HL-60 (cell line): ENCODE data around the gene P3H2.

Experiments used
- DNase-seq, 2 experiments: peaks; one replicate each; pipeline ENCODE4 v3.0.0-alpha.2; 2010 to 2020; ENCODE audit warnings: low read depth in 1 of 2, low spot score in 1 of 2
- H3K27ac ChIP-seq: fragments of 250-450 bp; sonication (Bioruptor Pico); replicated peaks from 2 replicates; pipeline ENCODE4 v1.5.1; 2020; ENCODE audit warnings: mild to moderate bottlenecking, moderate library complexity
- H3K27me3 ChIP-seq: fragments of 250-450 bp; sonication (Bioruptor Pico); 2 replicates; pipeline ENCODE4 v1.5.1; 2021; ENCODE audit warnings: mild to moderate bottlenecking, moderate library complexity; ENCODE audit not compliant: insufficient read depth, poor library complexity, severe bottlenecking
- H3K4me3 ChIP-seq: replicated peaks from 2 replicates; pipeline ENCODE4 v1.5.1; 2011; ENCODE audit warnings: mild to moderate bottlenecking, control low read depth, low read length; ENCODE audit not compliant: insufficient read depth
- CTCF ChIP-seq: IDR thresholded peaks from one replicate; pipeline ENCODE4 v1.5.1; 2011; ENCODE audit warnings: low read length, control low read depth, inconsistent platforms; ENCODE audit not compliant: insufficient read depth
- GABPA ChIP-seq: IDR thresholded peaks from 2 replicates; pipeline ENCODE4 v1.6.1; 2012; ENCODE audit warnings: low read depth
- POLR2AphosphoS5 ChIP-seq: IDR thresholded peaks from 2 replicates; pipeline ENCODE4 v1.6.1; 2012; ENCODE audit warnings: low read depth
- REST ChIP-seq: IDR thresholded peaks from 2 replicates; pipeline ENCODE4 v1.6.1; 2012; ENCODE audit warnings: low read depth; ENCODE audit not compliant: insufficient replicate concordance
- SPI1 ChIP-seq: IDR thresholded peaks from 2 replicates; pipeline ENCODE4 v1.6.1; 2012; ENCODE audit warnings: low read depth, mild to moderate bottlenecking, borderline replicate concordance

The P3H2 gene

GRCh38 chr3:190003068-190003467 is 117.6 kb downstream of the P3H2 start:
- no peak overlapping the region for H3K27ac ChIP-seq
- no peak for DNase-seq
- H3K4me3 ChIP-seq, result no peak overlapping the region
- TF ChIP-seq SPI1, result no peak
- no peak for TF ChIP-seq GABPA
- TF ChIP-seq CTCF, result no peak
- no peak for TF ChIP-seq POLR2AphosphoS5
- TF ChIP-seq REST, result no peak
- H3K27me3 ChIP-seq, result no peaks in the 10 kb centered on the region

GRCh38 chr3:190001426-190001825 is 119.3 kb downstream of the P3H2 start:
- TF ChIP-seq SPI1, result no peak
- no peak for TF ChIP-seq POLR2AphosphoS5
- TF ChIP-seq GABPA, result no peak
- TF ChIP-seq REST, result no peak
- TF ChIP-seq CTCF, result no peak
- no peak for DNase-seq
- Histone ChIP-seq H3K27ac (no peak overlapping the region), H3K27me3 (no peaks in the 10 kb centered on the region), H3K4me3 (no peak overlapping the region)

- TF ChIP-seq SPI1 (no peak), POLR2AphosphoS5 (no peak), GABPA (no peak), CTCF (no peak), REST (no peak)
- no peak for DNase-seq
- Histone ChIP-seq H3K27ac (no peak overlapping the region), H3K4me3 (no peak overlapping the region), H3K27me3 (no peaks in the 10 kb centered on the region)
These were observed 119.9 kb downstream of the P3H2 start for GRCh38 chr3:190000861-190001196.
